GM23338 (cell line): ENCODE results near the gene VWDE. TPM values are rescaled to one million over a fixed set of nuclear protein-coding genes. Genes with fewer than 3 reads are reported as not detected.

ENCODE experiments used
- ATAC-seq: fragments of 200-7000 bp; cut with Tn5 transposase; 3 replicates; pipeline ENCODE4 v1.9.1; 2020
- DNase-seq: peaks from one replicate; pipeline ENCODE4 v3.0.0-alpha.2; 2015; ENCODE audit warnings: low spot score
- H2AFZ ChIP-seq: fragments of 200-600 bp; sonication (generic); 2 replicates; pipeline ENCODE4 v1.8.0; 2016; ENCODE audit warnings: antibody characterized with exemption, mild to moderate bottlenecking, moderate library complexity
- H3F3A ChIP-seq: fragments of 200-600 bp; sonication (generic); replicated peaks from 2 replicates; pipeline ENCODE4 v1.8.0; 2017; ENCODE audit warnings: antibody characterized with exemption, mixed run types, low read depth
- H3K27ac ChIP-seq: fragments of 200-600 bp; sonication (generic); 2 replicates; pipeline ENCODE4 v1.6.1; 2016; ENCODE audit warnings: low read depth
- H3K27me3 ChIP-seq: fragments of 200-600 bp; sonication (generic); 2 replicates; pipeline ENCODE4 v1.8.0; 2016; ENCODE audit warnings: mild to moderate bottlenecking, mixed run types, moderate library complexity; ENCODE audit not compliant: insufficient read depth
- H3K36me3 ChIP-seq: fragments of 200-600 bp; sonication (generic); 2 replicates; pipeline ENCODE4 v1.8.0; 2016; ENCODE audit warnings: mild to moderate bottlenecking; ENCODE audit not compliant: insufficient read depth
- H3K4me1 ChIP-seq: fragments of 200-600 bp; sonication (generic); 2 replicates; pipeline ENCODE4 v1.8.0; 2016; ENCODE audit warnings: mild to moderate bottlenecking, moderate library complexity; ENCODE audit not compliant: insufficient read depth
- H3K4me2 ChIP-seq: fragments of 200-600 bp; sonication (generic); 2 replicates; pipeline ENCODE4 v1.7.1; 2017; ENCODE audit warnings: mixed run types
- H3K4me3 ChIP-seq: fragments of 200-600 bp; sonication (generic); 2 replicates; pipeline ENCODE4 v1.6.1; 2016; ENCODE audit warnings: mixed run types
- H3K79me2 ChIP-seq: fragments of 200-600 bp; sonication (generic); replicated peaks from 2 replicates; pipeline ENCODE4 v1.8.0; 2017; ENCODE audit warnings: mild to moderate bottlenecking; ENCODE audit not compliant: insufficient read depth
- H3K9me2 ChIP-seq: fragments of 200-600 bp; sonication (generic); 2 replicates; pipeline ENCODE4 v1.8.0; 2017; ENCODE audit not compliant: insufficient read depth
- H4K20me1 ChIP-seq: fragments of 200-600 bp; sonication (generic); replicated peaks from 2 replicates; pipeline ENCODE4 v1.8.0; 2017; ENCODE audit warnings: mild to moderate bottlenecking; ENCODE audit not compliant: insufficient read depth
- H3K27ac Mint-ChIP-seq: 2 replicates; pipeline ENCODE4 v1.8.0; 2020; ENCODE audit warnings: inconsistent platforms, mild to moderate bottlenecking, moderate library complexity, mixed read lengths
- H3K27me3 Mint-ChIP-seq: 3 replicates; pipeline ENCODE4 v1.8.0; 2022; ENCODE audit warnings: low read depth, mild to moderate bottlenecking, moderate library complexity, mixed read lengths, inconsistent platforms; ENCODE audit not compliant: insufficient read depth, poor library complexity
- H3K36me3 Mint-ChIP-seq: 3 replicates; pipeline ENCODE4 v1.8.0; 2021; ENCODE audit warnings: low read depth, mild to moderate bottlenecking, inconsistent platforms, moderate library complexity, mixed read lengths
- H3K4me1 Mint-ChIP-seq: 3 replicates; pipeline ENCODE4 v1.8.0; 2020; ENCODE audit warnings: mild to moderate bottlenecking, inconsistent platforms, mixed read lengths
- H3K4me3 Mint-ChIP-seq: 3 replicates; pipeline ENCODE4 v1.8.0; 2021; ENCODE audit warnings: moderate library complexity, mild to moderate bottlenecking, inconsistent platforms, mixed read lengths
- H3K9me3 Mint-ChIP-seq: 3 replicates; pipeline ENCODE4 v1.8.0; 2020; ENCODE audit warnings: moderate library complexity, mild to moderate bottlenecking, inconsistent platforms, mixed read lengths
- CREB1 ChIP-seq: fragments of 250-450 bp; sonication (Bioruptor Pico); IDR thresholded peaks from 2 replicates; pipeline ENCODE4 v1.5.0; 2020; ENCODE audit warnings: low read depth, mild to moderate bottlenecking, moderate library complexity
- CTCF ChIP-seq, 2 experiments: fragments of 200-600 bp in 1 of 2; sonication (generic) in 1 of 2; conservative IDR thresholded peaks; 2 replicates each; pipeline versions ENCODE4 v1.5.1 to v1.6.1; 2016 to 2017; ENCODE audit warnings: antibody characterized with exemption in 2 of 2, low read depth in 2 of 2, mild to moderate bottlenecking in 2 of 2, moderate library complexity in 1 of 2
- ETS1 ChIP-seq: IDR thresholded peaks from 2 replicates; pipeline ENCODE4 v1.6.1; 2016; ENCODE audit warnings: antibody characterized with exemption
- EZH2 ChIP-seq: fragments of 200-600 bp; sonication (generic); IDR thresholded peaks from one replicate; pipeline ENCODE4 v1.8.0; 2017; ENCODE audit warnings: antibody characterized with exemption, mild to moderate bottlenecking, low read depth; ENCODE audit not compliant: unreplicated experiment
- EZH2phosphoT487 ChIP-seq: fragments of 200-600 bp; sonication (generic); IDR thresholded peaks from one replicate; pipeline ENCODE4 v1.8.1; 2018; ENCODE audit warnings: antibody characterized with exemption; ENCODE audit not compliant: unreplicated experiment
- JUNB ChIP-seq: IDR thresholded peaks from one replicate; pipeline ENCODE4 v1.6.1; 2016; ENCODE audit warnings: antibody characterized with exemption; ENCODE audit not compliant: unreplicated experiment
- NANOG ChIP-seq: IDR thresholded peaks from 2 replicates; pipeline ENCODE4 v1.6.1; 2016; ENCODE audit warnings: antibody characterized with exemption, borderline replicate concordance
- POLR2AphosphoS5 ChIP-seq: IDR thresholded peaks from 2 replicates; pipeline ENCODE4 v1.6.1; 2016; ENCODE audit warnings: antibody characterized with exemption, low read depth
- REST ChIP-seq: IDR thresholded peaks from one replicate; pipeline ENCODE4 v1.6.1; 2018; ENCODE audit warnings: antibody characterized with exemption; ENCODE audit not compliant: unreplicated experiment
- STAT1 ChIP-seq: IDR thresholded peaks from one replicate; pipeline ENCODE4 v1.6.1; 2016; ENCODE audit warnings: antibody characterized with exemption; ENCODE audit not compliant: unreplicated experiment
- ZNF331 ChIP-seq: fragments of 250-450 bp; sonication (Bioruptor Pico); IDR thresholded peaks from 2 replicates; pipeline ENCODE4 v1.5.0; 2020; ENCODE audit warnings: low read depth, mild to moderate bottlenecking, moderate library complexity
- polyA plus RNA-seq: library from polyadenylated mRNA; unstranded; fragments of >200 nt; fragmentation: Nextera tagmentation; extraction: Ambion mirVana; gene quantifications from 2 replicates; pipeline ENCODE4 v1.2.1, GENCODE V29; 2016
- total RNA-seq: library from RNA; depleted of rRNA; stranded (reverse); fragments of >200 nt; shearing (Covaris generic); gene quantifications from 2 replicates; pipeline ENCODE4 v1.2.3, GENCODE V29; 2014

VWDE gene
- total and polyA plus RNA-seq, 2 experiments from 2014 or later, result 24.6 to 45.5 TPM

GRCh38 chr7:12317675-12318074, 86.0 kb downstream of the VWDE start:
- H3K27me3 Mint-ChIP-seq, result no peaks in the 10 kb centered on the region
- no peak for TF ChIP-seq ETS1
- no peak for TF ChIP-seq STAT1
- no peak for TF ChIP-seq EZH2
- no peak for TF ChIP-seq REST
- TF ChIP-seq JUNB, result no peak
- no peaks in the 10 kb centered on the region for H3K9me2 ChIP-seq
- no peak overlapping the region for H3K4me2 ChIP-seq
- H3K4me1 Mint-ChIP-seq, result peaks cover 4% of the 10 kb centered on the region; the same call in 2 of the 3 replicates
- H3K79me2 ChIP-seq, result no peaks in the 10 kb centered on the region
- no peaks in the 10 kb centered on the region for H3F3A ChIP-seq
- no peak overlapping the region for H3K4me3 Mint-ChIP-seq
- no peak for DNase-seq
- H3K4me1 ChIP-seq, result no peaks in the 10 kb centered on the region
- H3K36me3 Mint-ChIP-seq, result peaks cover 2% of the 10 kb centered on the region; the same call in 2 of the 3 replicates
- no peak overlapping the region for H3K27ac ChIP-seq
- no peaks in the 10 kb centered on the region for H3K36me3 ChIP-seq
- H2AFZ ChIP-seq, result no peak overlapping the region
- H3K27me3 ChIP-seq, result no peaks in the 10 kb centered on the region
- no peak overlapping the region for H3K27ac Mint-ChIP-seq
- H3K4me3 ChIP-seq, result no peak overlapping the region
- H3K9me3 Mint-ChIP-seq, result no peaks in the 10 kb centered on the region
- no peaks in the 10 kb centered on the region for H4K20me1 ChIP-seq
- no peak for ATAC-seq

- H3K27ac Mint-ChIP-seq, result no peak overlapping the region
- no peaks in the 10 kb centered on the region for H3K27me3 ChIP-seq
- ATAC-seq, result no peak
These were observed 86.7 kb downstream of the VWDE start for GRCh38 chr7:12316925-12317324.

More at GRCh38 chr7:12316925-12317324, 86.7 kb downstream of the VWDE start:
- H3K4me2 ChIP-seq, result no peak overlapping the region
- no peak overlapping the region for H3K27ac ChIP-seq
- no peaks in the 10 kb centered on the region for H3K79me2 ChIP-seq
- no peak overlapping the region for H3K4me3 ChIP-seq
- Mint-ChIP-seq H3K4me3 (no peak overlapping the region), H3K36me3 (peaks cover 6% of the 10 kb centered on the region; the same call in 2 of the 3 replicates), H3K27me3 (no peaks in the 10 kb centered on the region), H3K4me1 (peaks cover 2% of the 10 kb centered on the region; the same call in 1 of the 3 replicates), H3K9me3 (no peaks in the 10 kb centered on the region)
- no peaks in the 10 kb centered on the region for H3K4me1 ChIP-seq
- H3K36me3 ChIP-seq, result no peaks in the 10 kb centered on the region
- TF ChIP-seq CTCF (conservative IDR thresholded peaks at IDR 0.05; ENCODE audit: low read depth in 2 of 2) (no peak), POLR2AphosphoS5 (no peak), JUNB (no peak), ZNF331 (CRISPR knock-in tag) (no peak), NANOG (no peak), ETS1 (no peak), REST (no peak), EZH2 (no peak), EZH2phosphoT487 (no peak), STAT1 (no peak), CREB1 (no peak)
- H3K9me2 ChIP-seq, result no peaks in the 10 kb centered on the region
- H3F3A ChIP-seq, result no peaks in the 10 kb centered on the region
- H4K20me1 ChIP-seq, result no peaks in the 10 kb centered on the region
- no peak for DNase-seq
- H2AFZ ChIP-seq, result no peak overlapping the region
